SK-N-SH (cell line): ENCODE results near the gene CAP2. TPM values are rescaled to one million over a fixed set of nuclear protein-coding genes. Genes with fewer than 3 reads are reported as not detected.

Source experiments
- CTCF ChIA-PET: fragments of 300-600, 350-600 bp; formaldehyde crosslinking; extraction: SDS; loops from one replicate; lab custom pipeline; 2021; lab: Yijun Ruan, JAX
- POLR2A ChIA-PET: fragments of 350-600 bp; sonication (Branson Sonifier 250); formaldehyde crosslinking; extraction: SDS; loops from one replicate; lab custom pipeline; 2020; ENCODE audit warnings: antibody characterized with exemption, inconsistent platforms; lab: Yijun Ruan, JAX
- DNase-seq: peaks from one replicate; pipeline ENCODE4 v3.0.0; 2012
- H2AFZ ChIP-seq: fragments of 200-600 bp; sonication (generic); 2 replicates; pipeline ENCODE4 v1.8.1; 2016; ENCODE audit warnings: antibody characterized with exemption, mild to moderate bottlenecking, low read depth
- H3F3A ChIP-seq: fragments of 200-600 bp; sonication (generic); replicated peaks from 2 replicates; pipeline ENCODE3; 2016; ENCODE audit warnings: antibody characterized with exemption, mild to moderate bottlenecking; ENCODE audit not compliant: insufficient read depth
- H3K27ac ChIP-seq, 2 experiments: fragments of 200-500 bp in 1 of 2; fragments of 200-600 bp in 1 of 2; sonication (Bioruptor generic) in 1 of 2; sonication (generic), shearing (Covaris generic) in 1 of 2; 2 replicates each; pipeline versions ENCODE4 v1.5.1 to v1.6.1; 2014 to 2016; ENCODE audit warnings: low read depth in 2 of 2, inconsistent platforms in 1 of 2, low read length in 1 of 2, mild to moderate bottlenecking in 1 of 2, mixed read lengths in 1 of 2
- H3K27me3 ChIP-seq: fragments of 200-600 bp; sonication (generic), shearing (Covaris generic); 2 replicates; pipeline ENCODE4 v1.6.1; 2016; ENCODE audit warnings: mixed run types; ENCODE audit not compliant: insufficient read depth
- H3K36me3 ChIP-seq, 2 experiments: fragments of 200-500 bp in 1 of 2; fragments of 200-600 bp in 1 of 2; sonication (Bioruptor generic) in 1 of 2; sonication (generic) in 1 of 2; replicated peaks in 1 of 2; 2 replicates each; pipeline versions ENCODE3 to v1.5.1; 2014 to 2016; ENCODE audit warnings: low read length in 1 of 2, mild to moderate bottlenecking in 1 of 2; ENCODE audit not compliant: insufficient read depth in 2 of 2, control insufficient read depth in 1 of 2
- H3K4me1 ChIP-seq, 2 experiments: fragments of 200-500 bp in 1 of 2; fragments of 200-600 bp in 1 of 2; sonication (Bioruptor generic) in 1 of 2; sonication (generic), shearing (Covaris generic) in 1 of 2; 2 replicates each; pipeline versions ENCODE4 v1.5.1 to v1.6.1; 2014 to 2016; ENCODE audit warnings: low read depth in 1 of 2, low read length in 1 of 2, mixed run types in 1 of 2; ENCODE audit not compliant: insufficient read depth in 2 of 2, control insufficient read depth in 1 of 2
- H3K4me2 ChIP-seq: fragments of 200-600 bp; sonication (generic), shearing (Covaris generic); 2 replicates; pipeline ENCODE4 v1.6.1; 2017; ENCODE audit warnings: mixed run types
- H3K4me3 ChIP-seq, 2 experiments: fragments of 200-500 bp in 1 of 2; fragments of 200-600 bp in 1 of 2; sonication (Bioruptor generic) in 1 of 2; sonication (generic), shearing (Covaris generic) in 1 of 2; 2 replicates each; pipeline versions ENCODE4 v1.5.1 to v1.8.1; 2014 to 2016; ENCODE audit warnings: low read depth in 2 of 2, inconsistent platforms in 1 of 2, low read length in 1 of 2, mild to moderate bottlenecking in 1 of 2, mixed read lengths in 1 of 2, moderate library complexity in 1 of 2
- H3K79me2 ChIP-seq: fragments of 200-600 bp; sonication (generic); 2 replicates; pipeline ENCODE4 v1.8.1; 2017; ENCODE audit warnings: mild to moderate bottlenecking; ENCODE audit not compliant: insufficient read depth
- H3K9ac ChIP-seq: fragments of 200-600 bp; sonication (generic); 2 replicates; pipeline ENCODE4 v1.6.1; 2017; ENCODE audit warnings: mixed run types
- H3K9me2 ChIP-seq: fragments of 200-600 bp; sonication (generic); 2 replicates; pipeline ENCODE4 v1.6.1; 2017; ENCODE audit warnings: mixed run types
- H3K9me3 ChIP-seq: fragments of 200-600 bp; sonication (generic); 2 replicates; pipeline ENCODE4 v1.6.1; 2017; ENCODE audit warnings: mixed run types, mild to moderate bottlenecking, moderate library complexity
- H4K20me1 ChIP-seq: fragments of 200-600 bp; sonication (generic); 2 replicates; pipeline ENCODE4 v1.6.1; 2017; ENCODE audit warnings: mild to moderate bottlenecking, mixed run types; ENCODE audit not compliant: insufficient read depth
- CHD2 ChIP-seq: fragments of 150-350 bp; IDR thresholded peaks from 2 replicates; pipeline ENCODE4 v1.6.1; 2018; ENCODE audit warnings: low read length; ENCODE audit not compliant: partially characterized antibody
- EZH2phosphoT487 ChIP-seq: fragments of 200-600 bp; sonication (generic); IDR thresholded peaks from 2 replicates; pipeline ENCODE4 v1.6.1; 2017; ENCODE audit warnings: low read depth, mixed run types, mild to moderate bottlenecking, antibody characterized with exemption, moderate library complexity, borderline replicate concordance
- FOSL2 ChIP-seq: IDR thresholded peaks from 2 replicates; pipeline ENCODE4 v1.4.0; 2012; ENCODE audit warnings: low read depth, mild to moderate bottlenecking, moderate library complexity, borderline replicate concordance
- FOXJ3 ChIP-seq: sonication (generic); formaldehyde crosslinking; IDR thresholded peaks from 2 replicates; pipeline ENCODE4 v1.5.1; 2020; ENCODE audit warnings: mild to moderate bottlenecking, missing genetic modification reagents
- FOXM1 ChIP-seq: IDR thresholded peaks from 2 replicates; pipeline ENCODE4 v1.4.0; 2012; ENCODE audit warnings: low read depth, mild to moderate bottlenecking
- GABPA ChIP-seq: IDR thresholded peaks from 2 replicates; pipeline ENCODE4 v1.4.0; 2012; ENCODE audit warnings: low read depth, mild to moderate bottlenecking
- MEF2A ChIP-seq: IDR thresholded peaks from 2 replicates; pipeline ENCODE4 v1.4.0; 2012; ENCODE audit warnings: low read depth, borderline replicate concordance
- MXI1 ChIP-seq: IDR thresholded peaks from 2 replicates; pipeline ENCODE4 v1.6.1; 2012; ENCODE audit warnings: mild to moderate bottlenecking, low read depth, low read length, improper control_type of control experiment
- NFIC ChIP-seq: IDR thresholded peaks from 2 replicates; pipeline ENCODE4 v1.4.0; 2012; ENCODE audit warnings: borderline replicate concordance
- POLR2AphosphoS5 ChIP-seq: IDR thresholded peaks from 2 replicates; pipeline ENCODE4 v1.6.1; 2012; ENCODE audit warnings: low read depth, low read length
- RAD21 ChIP-seq: IDR thresholded peaks from 2 replicates; pipeline ENCODE4 v1.6.1; 2012; ENCODE audit warnings: mild to moderate bottlenecking, low read length
- RCOR1 ChIP-seq: fragments of 150-350 bp; IDR thresholded peaks from 2 replicates; pipeline ENCODE4 v1.6.1; 2017; ENCODE audit warnings: antibody characterized with exemption, low read length
- RFX5 ChIP-seq: IDR thresholded peaks from 2 replicates; pipeline ENCODE4 v1.6.1; 2012; ENCODE audit warnings: mild to moderate bottlenecking, improper control_type of control experiment, low read length
- TCF12 ChIP-seq: IDR thresholded peaks from 2 replicates; pipeline ENCODE4 v1.4.0; 2012
- YY1 ChIP-seq: IDR thresholded peaks from 2 replicates; pipeline ENCODE4 v1.4.0; 2012; ENCODE audit warnings: low read depth, mild to moderate bottlenecking
- WGBS: methylation state at CpG from one replicate; pipeline ENCODE4 v1.1.6; 2017; ENCODE audit warnings: low lambda C conversion rate; 5-methylcytosine and 5-hydroxymethylcytosine counted together
- polyA plus RNA-seq, 3 experiments: library from polyadenylated mRNA; depleted of rRNA; stranded (reverse); fragments of >200 nt; gene quantifications; 2 replicates each; pipeline ENCODE4 v1.2.3, GENCODE V29; 2012
- TF ChIP-seq, protein P1 (sequence below): IDR thresholded peaks from 2 replicates; pipeline ENCODE4 v1.4.0; 2012; ENCODE audit warnings: low read depth
- TF ChIP-seq, protein P2 (sequence below): fragments of 150-350 bp; IDR thresholded peaks from 2 replicates; pipeline ENCODE4 v1.6.1; 2017; ENCODE audit warnings: antibody characterized with exemption, low read length, low read depth, borderline replicate concordance
- TF ChIP-seq, protein P3 (sequence below): fragments of 200-600 bp; sonication (generic); IDR thresholded peaks from 2 replicates; pipeline ENCODE4 v1.6.1; 2017; ENCODE audit warnings: antibody characterized with exemption, mild to moderate bottlenecking, moderate library complexity
- TF ChIP-seq, protein P4 (sequence below): IDR thresholded peaks from 2 replicates; pipeline ENCODE4; 2012

CAP2 gene
- polyA plus RNA-seq, 1 of the 3 experiments (the other 2 are of a cell fraction) = 8.5 TPM

DNA sequence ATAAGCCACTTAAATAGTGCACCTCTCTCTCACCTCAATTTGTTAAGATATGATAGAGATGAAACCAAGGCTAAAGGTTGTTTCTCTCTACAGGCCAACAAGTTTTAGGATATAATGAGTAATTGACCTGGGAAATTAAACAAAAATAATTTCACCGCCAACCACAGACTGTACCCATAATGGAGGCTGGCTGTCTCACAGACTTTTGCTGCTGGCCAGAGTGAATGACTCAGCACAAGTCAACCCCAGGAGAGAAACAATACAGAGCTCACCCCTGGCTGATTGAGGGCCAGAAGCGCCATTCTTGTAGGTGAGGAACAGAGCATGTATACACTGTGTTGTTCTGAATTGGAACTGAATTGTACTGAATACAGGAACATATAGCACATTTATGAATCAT is 99.9 kb downstream of the CAP2 start:
- H4K20me1 ChIP-seq = no peaks in the 10 kb centered on the region
- DNase-seq = no peak
- H3K79me2 ChIP-seq = no peaks in the 10 kb centered on the region
- ChIA-PET CTCF (no interaction called here), POLR2A (no interaction called here)
- 100% methylated on average over 2 of the region's 2 CpGs for WGBS
- 0 out of 2 replicates have a peak overlapping the region, but pooled peaks have one; percentile 2 for H2AFZ ChIP-seq
- no peaks in the 10 kb centered on the region for H3K27me3 ChIP-seq
- no peak overlapping the region for H3K4me2 ChIP-seq
- TF ChIP-seq, protein P1, sequence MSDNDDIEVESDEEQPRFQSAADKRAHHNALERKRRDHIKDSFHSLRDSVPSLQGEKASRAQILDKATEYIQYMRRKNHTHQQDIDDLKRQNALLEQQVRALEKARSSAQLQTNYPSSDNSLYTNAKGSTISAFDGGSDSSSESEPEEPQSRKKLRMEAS = no peak
- TF ChIP-seq, protein P2, sequence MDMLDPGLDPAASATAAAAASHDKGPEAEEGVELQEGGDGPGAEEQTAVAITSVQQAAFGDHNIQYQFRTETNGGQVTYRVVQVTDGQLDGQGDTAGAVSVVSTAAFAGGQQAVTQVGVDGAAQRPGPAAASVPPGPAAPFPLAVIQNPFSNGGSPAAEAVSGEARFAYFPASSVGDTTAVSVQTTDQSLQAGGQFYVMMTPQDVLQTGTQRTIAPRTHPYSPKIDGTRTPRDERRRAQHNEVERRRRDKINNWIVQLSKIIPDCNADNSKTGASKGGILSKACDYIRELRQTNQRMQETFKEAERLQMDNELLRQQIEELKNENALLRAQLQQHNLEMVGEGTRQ = no peak
- TF ChIP-seq GABPA = no peak
- TF ChIP-seq RFX5 = no peak
- no peak for TF ChIP-seq YY1
- no peak for TF ChIP-seq EZH2phosphoT487
- TF ChIP-seq, protein P3, sequence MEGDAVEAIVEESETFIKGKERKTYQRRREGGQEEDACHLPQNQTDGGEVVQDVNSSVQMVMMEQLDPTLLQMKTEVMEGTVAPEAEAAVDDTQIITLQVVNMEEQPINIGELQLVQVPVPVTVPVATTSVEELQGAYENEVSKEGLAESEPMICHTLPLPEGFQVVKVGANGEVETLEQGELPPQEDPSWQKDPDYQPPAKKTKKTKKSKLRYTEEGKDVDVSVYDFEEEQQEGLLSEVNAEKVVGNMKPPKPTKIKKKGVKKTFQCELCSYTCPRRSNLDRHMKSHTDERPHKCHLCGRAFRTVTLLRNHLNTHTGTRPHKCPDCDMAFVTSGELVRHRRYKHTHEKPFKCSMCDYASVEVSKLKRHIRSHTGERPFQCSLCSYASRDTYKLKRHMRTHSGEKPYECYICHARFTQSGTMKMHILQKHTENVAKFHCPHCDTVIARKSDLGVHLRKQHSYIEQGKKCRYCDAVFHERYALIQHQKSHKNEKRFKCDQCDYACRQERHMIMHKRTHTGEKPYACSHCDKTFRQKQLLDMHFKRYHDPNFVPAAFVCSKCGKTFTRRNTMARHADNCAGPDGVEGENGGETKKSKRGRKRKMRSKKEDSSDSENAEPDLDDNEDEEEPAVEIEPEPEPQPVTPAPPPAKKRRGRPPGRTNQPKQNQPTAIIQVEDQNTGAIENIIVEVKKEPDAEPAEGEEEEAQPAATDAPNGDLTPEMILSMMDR = no peak
- TF ChIP-seq FOSL2 = no peak
- no peak for TF ChIP-seq POLR2AphosphoS5
- TF ChIP-seq, protein P4, sequence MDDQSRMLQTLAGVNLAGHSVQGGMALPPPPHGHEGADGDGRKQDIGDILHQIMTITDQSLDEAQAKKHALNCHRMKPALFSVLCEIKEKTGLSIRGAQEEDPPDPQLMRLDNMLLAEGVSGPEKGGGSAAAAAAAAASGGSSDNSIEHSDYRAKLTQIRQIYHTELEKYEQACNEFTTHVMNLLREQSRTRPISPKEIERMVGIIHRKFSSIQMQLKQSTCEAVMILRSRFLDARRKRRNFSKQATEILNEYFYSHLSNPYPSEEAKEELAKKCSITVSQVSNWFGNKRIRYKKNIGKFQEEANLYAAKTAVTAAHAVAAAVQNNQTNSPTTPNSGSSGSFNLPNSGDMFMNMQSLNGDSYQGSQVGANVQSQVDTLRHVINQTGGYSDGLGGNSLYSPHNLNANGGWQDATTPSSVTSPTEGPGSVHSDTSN = no peak
- no peak for TF ChIP-seq CHD2
- no peak for TF ChIP-seq RCOR1
- TF ChIP-seq NFIC = no peak
- no peak for TF ChIP-seq RAD21
- TF ChIP-seq MEF2A = no peak
- no peak for TF ChIP-seq FOXJ3 (CRISPR knock-in tag)
- TF ChIP-seq MXI1 = no peak
- no peak for TF ChIP-seq FOXM1
- TF ChIP-seq TCF12 = no peak
- TF ChIP-seq, all 33 proteins: peak for 0
- Histone ChIP-seq H3K27ac (no peak overlapping the region; a peak in 1 of 4 replicates), H3K36me3 (no peaks in the 10 kb centered on the region), H3K4me3 (no peak overlapping the region), H3K9ac (no peak overlapping the region), H3K9me2 (no peaks in the 10 kb centered on the region), H3K9me3 (no peaks in the 10 kb centered on the region), H3F3A (no peaks in the 10 kb centered on the region), H3K4me1 (peaks cover 0 to 2% of the 10 kb centered on the region in 2 experiments; a peak in 2 of 4 replicates)
